ENCODE data around the gene BCAR3. TPM values are rescaled to one million over a fixed set of nuclear protein-coding genes. Genes with fewer than 3 reads are reported as not detected.

Gene BCAR3
- total RNA-seq, 2 experiments from 2014 or later: 3.1 to 3.9 TPM

- Mint-ChIP-seq H3K4me1 (peaks cover 2% of the 10 kb centered on the region), H3K27ac (peak overlapping the region; percentile 91), H3K27me3 (peaks cover 3% of the 10 kb centered on the region), H3K36me3 (ENCODE audit: low read depth) (no peaks in the 10 kb centered on the region), H3K4me3 (no peak overlapping the region), H3K9me3 (no peaks in the 10 kb centered on the region)
- ChIA-PET POLR2A (interaction anchor here (1.0 to 2.8 kb wide), 10 partner anchors 11 to 346 kb away, joined by 3 to 21 read pairs (median 6); partner anchors contain the start of genes BCAR3 and DNTTIP2), CTCF (interaction anchor here (1.5 to 2.4 kb wide), 4 partner anchors 10 to 121 kb away, joined by 3 to 12 read pairs (median 8); partner anchors contain the start of gene BCAR3)
- no peak for DNase-seq
Observed at GRCh38 chr1:93692451-93692861, 10.8 kb upstream of the BCAR3 start.

GRCh38 chr1:93692026-93692425 is 10.4 kb upstream of the BCAR3 start:
- H3K4me1 Mint-ChIP-seq: peaks cover 2% of the 10 kb centered on the region
- H3K27me3 Mint-ChIP-seq: peaks cover 3% of the 10 kb centered on the region
- peak overlapping the region; percentile 91 for H3K27ac Mint-ChIP-seq
- ChIA-PET CTCF (interaction anchor here (1.5 to 2.4 kb wide), 3 partner anchors 10 to 25 kb away, joined by 3 to 12 read pairs (median 9); partner anchors contain the start of gene BCAR3), POLR2A (interaction anchor here (1.0 to 2.8 kb wide), 7 partner anchors 11 to 346 kb away, joined by 3 to 21 read pairs (median 11); partner anchors contain the start of gene BCAR3)
- DNase-seq: no peak
- no peaks in the 10 kb centered on the region for H3K9me3 Mint-ChIP-seq
- H3K4me3 Mint-ChIP-seq: no peak overlapping the region
- H3K36me3 Mint-ChIP-seq (ENCODE audit: low read depth): no peaks in the 10 kb centered on the region

GRCh38 chr1:93690921-93691789 is 9.5 kb upstream of the BCAR3 start:
- no peaks in the 10 kb centered on the region for H3K9me3 Mint-ChIP-seq
- H3K4me1 Mint-ChIP-seq: peaks cover 9% of the 10 kb centered on the region
- DNase-seq: no peak
- H3K4me3 Mint-ChIP-seq: no peak overlapping the region
- ChIA-PET CTCF (interaction anchor here (1.5 kb wide), 1 partner anchor 21 kb away, joined by 3 read pairs; no protein-coding TSS in a partner anchor), POLR2A (interaction anchor here (2.7 kb wide), 1 partner anchor 155 kb away, joined by 7 read pairs; no protein-coding TSS in a partner anchor)
- H3K27me3 Mint-ChIP-seq: peaks cover 9% of the 10 kb centered on the region
- H3K27ac Mint-ChIP-seq: no peak overlapping the region
- no peaks in the 10 kb centered on the region for H3K36me3 Mint-ChIP-seq (ENCODE audit: low read depth)

GRCh38 chr1:93690341-93690740 is 8.7 kb upstream of the BCAR3 start:
- Mint-ChIP-seq H3K4me3 (no peak overlapping the region), H3K9me3 (no peaks in the 10 kb centered on the region), H3K27ac (no peak overlapping the region), H3K36me3 (ENCODE audit: low read depth) (no peaks in the 10 kb centered on the region), H3K4me1 (peaks cover 9% of the 10 kb centered on the region), H3K27me3 (peaks cover 11% of the 10 kb centered on the region)
- ChIA-PET CTCF (no interaction called here), POLR2A (interaction anchor here (1.0 kb wide), 1 partner anchor 9 kb away, joined by 3 read pairs; the partner anchor contains the start of gene BCAR3)
- DNase-seq: no peak

- DNase-seq: no peak
- Mint-ChIP-seq H3K27ac (no peak overlapping the region), H3K4me3 (no peak overlapping the region), H3K9me3 (no peaks in the 10 kb centered on the region), H3K36me3 (ENCODE audit: low read depth) (no peaks in the 10 kb centered on the region), H3K4me1 (peaks cover 9% of the 10 kb centered on the region), H3K27me3 (peaks cover 17% of the 10 kb centered on the region)
- ChIA-PET POLR2A (interaction anchor here (1.0 kb wide), 1 partner anchor 8 kb away, joined by 3 read pairs; the partner anchor contains the start of gene BCAR3), CTCF (no interaction called here)
Observed at GRCh38 chr1:93689521-93690223, 8.0 kb upstream of the BCAR3 start.

GRCh38 chr1:93687542-93687941 is 5.9 kb upstream of the BCAR3 start:
- peaks cover 35% of the 10 kb centered on the region for H3K27me3 Mint-ChIP-seq
- ChIA-PET POLR2A (interaction anchor here (1.2 kb wide), 1 partner anchor 29 kb away, joined by 3 read pairs; no protein-coding TSS in a partner anchor), CTCF (interaction anchor here (1.3 kb wide), 1 partner anchor 156 kb away, joined by 6 read pairs; no protein-coding TSS in a partner anchor)
- H3K27ac Mint-ChIP-seq: no peak overlapping the region
- H3K36me3 Mint-ChIP-seq (ENCODE audit: low read depth): no peaks in the 10 kb centered on the region
- H3K9me3 Mint-ChIP-seq: no peaks in the 10 kb centered on the region
- DNase-seq: no peak
- peaks cover 11% of the 10 kb centered on the region for H3K4me1 Mint-ChIP-seq
- H3K4me3 Mint-ChIP-seq: no peak overlapping the region

- Mint-ChIP-seq H3K9me3 (no peaks in the 10 kb centered on the region), H3K4me3 (no peak overlapping the region), H3K27ac (no peak overlapping the region), H3K27me3 (peaks cover 43% of the 10 kb centered on the region), H3K4me1 (peaks cover 18% of the 10 kb centered on the region), H3K36me3 (ENCODE audit: low read depth) (peaks cover 4% of the 10 kb centered on the region)
- DNase-seq: no peak
- CTCF ChIA-PET: interaction anchor here (1.4 kb wide), 1 partner anchor 21 kb away, joined by 3 read pairs; no protein-coding TSS in a partner anchor
- POLR2A ChIA-PET: interaction anchor here (0.9 kb wide), 1 partner anchor 11 kb away, joined by 3 read pairs; no protein-coding TSS in a partner anchor
Observed at GRCh38 chr1:93686504-93687250, 5.0 kb upstream of the BCAR3 start.

GRCh38 chr1:93685918-93686317 is 4.3 kb upstream of the BCAR3 start:
- H3K27ac Mint-ChIP-seq: no peak overlapping the region
- POLR2A ChIA-PET: interaction anchor here (0.9 kb wide), 1 partner anchor 10 kb away, joined by 3 read pairs; no protein-coding TSS in a partner anchor
- CTCF ChIA-PET: interaction anchor here (0.6 to 1.4 kb wide), 2 partner anchors 22 to 719 kb away, joined by 3 read pairs; no protein-coding TSS in a partner anchor

GRCh38 chr1:93683234-93683633 is 1.6 kb upstream of the BCAR3 start:
- no peak overlapping the region for H3K4me3 Mint-ChIP-seq
- peaks cover 31% of the 10 kb centered on the region for H3K4me1 Mint-ChIP-seq
- H3K36me3 Mint-ChIP-seq (ENCODE audit: low read depth): peaks cover 4% of the 10 kb centered on the region
- no peaks in the 10 kb centered on the region for H3K9me3 Mint-ChIP-seq
- no peak overlapping the region for H3K27ac Mint-ChIP-seq
- ChIA-PET CTCF (interaction anchor here (2.6 to 2.9 kb wide), 3 partner anchors 10 to 131 kb away, joined by 10 to 20 read pairs (median 12); no protein-coding TSS in a partner anchor), POLR2A (no interaction called here)
- no peak for DNase-seq
- peaks cover 59% of the 10 kb centered on the region for H3K27me3 Mint-ChIP-seq

More at GRCh38 chr1:93685918-93686317, 4.3 kb upstream of the BCAR3 start:
- peaks cover 43% of the 10 kb centered on the region for H3K27me3 Mint-ChIP-seq
- no peaks in the 10 kb centered on the region for H3K9me3 Mint-ChIP-seq
- peaks cover 4% of the 10 kb centered on the region for H3K36me3 Mint-ChIP-seq (ENCODE audit: low read depth)
- peaks cover 19% of the 10 kb centered on the region for H3K4me1 Mint-ChIP-seq
- DNase-seq: no peak
- no peak overlapping the region for H3K4me3 Mint-ChIP-seq

- Mint-ChIP-seq H3K9me3 (no peaks in the 10 kb centered on the region), H3K36me3 (ENCODE audit: low read depth) (peaks cover 8% of the 10 kb centered on the region), H3K4me3 (peak overlapping the region; percentile 77), H3K4me1 (peaks cover 34% of the 10 kb centered on the region), H3K27me3 (peaks cover 67% of the 10 kb centered on the region), H3K27ac (peak overlapping the region; percentile 27)
- DNase-seq: no peak
- ChIA-PET CTCF (interaction anchor here (1.2 to 2.9 kb wide), 6 partner anchors 11 to 162 kb away, joined by 3 to 20 read pairs (median 8); no protein-coding TSS in a partner anchor), POLR2A (interaction anchor here (0.5 to 2.8 kb wide), 6 partner anchors 8 to 164 kb away, joined by 3 to 13 read pairs (median 4); no protein-coding TSS in a partner anchor)
Observed at GRCh38 chr1:93681989-93682412, 364 bp upstream of the BCAR3 start.

GRCh38 chr1:93680420-93681100 is 1.1 kb downstream of the BCAR3 start:
- no peak overlapping the region for H3K27ac Mint-ChIP-seq
- DNase-seq: peak; percentile 65
- H3K9me3 Mint-ChIP-seq: no peaks in the 10 kb centered on the region
- peaks cover 65% of the 10 kb centered on the region for H3K27me3 Mint-ChIP-seq
- H3K4me1 Mint-ChIP-seq: peaks cover 27% of the 10 kb centered on the region
- H3K36me3 Mint-ChIP-seq (ENCODE audit: low read depth): peaks cover 8% of the 10 kb centered on the region
- peak overlapping the region; percentile 81 for H3K4me3 Mint-ChIP-seq
- CTCF ChIA-PET: interaction anchor here (0.6 to 1.2 kb wide), 5 partner anchors 10 to 207 kb away, joined by 3 read pairs; no protein-coding TSS in a partner anchor
- POLR2A ChIA-PET: interaction anchor here (2.3 to 2.8 kb wide), 2 partner anchors 13 to 35 kb away, joined by 7 to 13 read pairs; no protein-coding TSS in a partner anchor

Data from activated CD4-positive, alpha-beta memory T cell treated with anti-CD3 and anti-CD28 coated beads, Interleukin-2, amount 10 ng/mL, durations not matched to agents 7 days and 5 days (primary cell).